GM21737 (cell line): ENCODE measurements around the gene KCNE3.

ENCODE experiments used
- ATAC-seq: cut with Tn5 transposase; IDR thresholded peaks from one replicate; pipeline ENCODE4 v1.9.1; 2021; ENCODE audit warnings: mild to moderate bottlenecking, moderate library complexity; ENCODE audit not compliant: unreplicated experiment

Gene KCNE3

DNA sequence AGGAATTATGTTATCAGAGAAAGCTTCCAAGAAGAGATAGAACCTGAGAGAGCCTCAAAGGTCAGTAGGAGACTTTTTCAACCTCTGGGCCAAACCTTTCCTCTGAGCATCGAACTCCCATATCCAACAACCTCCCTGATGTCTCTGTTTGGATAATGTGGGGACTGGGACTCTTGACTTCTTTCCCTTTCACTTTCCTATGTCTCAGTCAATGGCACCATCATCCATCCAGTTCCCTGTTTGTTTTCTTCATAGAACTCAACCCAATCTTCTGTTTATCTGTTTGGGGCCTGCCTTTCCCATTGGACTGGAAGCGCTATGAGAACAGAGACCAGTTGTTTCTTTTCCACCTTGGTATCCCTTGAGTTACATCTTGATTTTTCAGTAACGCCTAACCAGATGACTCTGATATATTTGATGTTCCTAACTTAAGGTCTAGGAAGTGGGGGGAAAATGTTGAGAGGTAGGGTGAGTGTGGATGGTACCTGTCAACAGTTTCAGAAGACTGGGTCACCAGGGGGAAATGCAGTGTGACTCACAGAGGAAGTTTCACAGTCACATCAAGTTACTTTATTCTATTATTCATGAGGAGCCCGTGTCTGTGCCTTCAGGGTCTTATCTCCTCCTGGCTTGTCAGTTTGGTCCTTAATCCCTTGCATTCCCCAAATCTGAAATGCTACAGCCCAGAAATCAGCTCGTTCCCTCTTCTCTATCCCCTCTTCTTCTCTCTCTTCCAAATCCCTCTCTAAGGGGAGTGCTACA is 4.5 kb upstream of the KCNE3 start:
- no peak for ATAC-seq

DNA sequence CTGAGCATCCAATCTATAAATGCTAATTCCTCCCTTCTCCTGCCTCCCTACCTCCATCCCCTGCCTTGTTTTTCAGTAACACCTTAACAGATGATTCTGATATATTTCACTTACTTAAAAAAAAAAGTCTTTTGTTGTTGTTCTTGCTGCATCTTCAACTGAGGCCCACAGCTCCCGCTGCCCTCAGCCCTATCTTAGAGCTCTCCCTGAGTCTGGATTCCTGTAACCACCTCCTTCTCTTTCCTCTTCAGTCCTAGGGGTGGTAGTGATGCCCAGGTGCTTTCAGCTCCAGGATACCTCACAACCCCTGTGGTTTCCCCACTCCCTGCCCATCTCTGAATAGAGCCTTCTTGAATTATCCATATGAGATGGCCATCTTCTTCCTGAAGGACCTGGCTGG is 3.7 kb upstream of the KCNE3 start:
- no peak for ATAC-seq

DNA sequence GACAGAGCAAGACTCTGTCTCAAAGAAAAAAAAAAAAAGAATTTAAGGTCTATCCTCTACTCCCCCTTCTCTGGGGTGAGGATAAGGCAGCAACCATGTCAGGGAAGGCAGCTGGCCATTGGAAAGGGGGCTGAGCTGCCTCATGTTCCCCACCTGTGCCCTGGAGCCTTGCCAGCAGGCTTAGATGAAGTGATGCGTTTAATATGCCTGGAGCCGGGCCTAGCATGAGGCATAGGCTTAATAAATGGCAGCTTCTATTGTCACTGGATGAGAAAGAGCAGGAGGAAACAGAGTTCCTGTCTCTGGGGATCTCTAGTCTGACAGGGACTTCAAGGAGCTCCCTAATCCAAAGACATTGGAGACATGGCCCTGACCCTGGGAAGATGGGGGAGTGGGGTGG is 3.2 kb upstream of the KCNE3 start:
- no peak for ATAC-seq

DNA sequence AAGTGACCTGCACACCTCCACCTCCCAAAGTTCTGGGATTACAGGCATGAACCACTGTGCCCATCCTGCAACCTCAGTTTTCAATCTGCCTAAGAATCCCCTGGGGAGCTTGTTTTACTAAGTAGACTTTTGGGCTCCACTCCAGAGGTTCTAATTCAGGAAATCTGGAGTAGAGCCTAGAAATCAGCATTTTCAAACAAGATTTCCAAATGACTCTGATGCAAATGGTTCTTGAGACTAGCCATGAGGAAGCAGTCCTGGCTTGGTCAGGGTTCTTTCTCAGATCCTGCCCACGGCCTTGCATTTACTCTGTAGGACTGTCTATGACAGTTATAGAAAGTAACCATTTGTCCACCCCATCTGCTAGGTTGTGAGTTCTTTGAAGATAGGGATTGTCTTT is 1.6 kb upstream of the KCNE3 start:
- no peak for ATAC-seq

DNA sequence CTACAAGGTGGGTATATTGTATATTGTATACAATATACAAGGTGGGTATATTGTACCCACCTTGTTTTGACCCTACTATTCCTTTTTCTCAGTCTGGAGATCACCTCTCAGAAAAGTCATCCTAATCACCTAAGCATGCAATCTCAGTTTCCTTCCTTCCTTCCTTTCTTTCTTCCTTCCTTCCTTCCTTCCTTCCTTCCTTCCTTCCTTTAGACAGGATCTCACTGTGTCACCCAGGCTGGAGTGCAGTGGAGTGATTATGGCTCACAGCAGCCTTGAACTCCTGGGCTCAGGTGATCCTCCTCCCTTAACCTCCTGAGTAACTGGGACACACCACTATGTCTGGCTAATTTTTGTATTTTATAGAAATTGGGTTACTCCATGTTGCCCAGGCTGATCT is 1.2 kb upstream of the KCNE3 start:
- no peak for ATAC-seq

DNA sequence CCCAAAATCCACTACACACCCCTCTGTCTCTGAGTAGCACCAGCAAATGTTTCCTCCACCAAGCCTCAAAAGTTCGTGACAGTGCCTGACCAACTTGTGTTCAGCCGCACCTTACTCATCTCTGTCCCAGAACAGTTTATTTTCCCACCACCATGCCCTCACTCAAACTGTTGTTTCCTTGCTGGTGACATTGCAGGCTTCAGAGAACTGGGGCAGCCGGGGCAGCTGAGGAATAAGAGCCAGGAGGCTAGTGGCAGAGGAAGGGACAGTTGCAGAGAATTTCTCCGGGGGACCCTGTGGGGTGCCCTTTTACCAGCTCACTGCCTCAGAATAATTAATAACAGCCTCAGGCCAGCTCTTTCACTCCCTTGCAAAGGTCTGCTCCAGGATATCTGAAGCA is 709 bp upstream of the KCNE3 start:
- ATAC-seq, result no peak

DNA sequence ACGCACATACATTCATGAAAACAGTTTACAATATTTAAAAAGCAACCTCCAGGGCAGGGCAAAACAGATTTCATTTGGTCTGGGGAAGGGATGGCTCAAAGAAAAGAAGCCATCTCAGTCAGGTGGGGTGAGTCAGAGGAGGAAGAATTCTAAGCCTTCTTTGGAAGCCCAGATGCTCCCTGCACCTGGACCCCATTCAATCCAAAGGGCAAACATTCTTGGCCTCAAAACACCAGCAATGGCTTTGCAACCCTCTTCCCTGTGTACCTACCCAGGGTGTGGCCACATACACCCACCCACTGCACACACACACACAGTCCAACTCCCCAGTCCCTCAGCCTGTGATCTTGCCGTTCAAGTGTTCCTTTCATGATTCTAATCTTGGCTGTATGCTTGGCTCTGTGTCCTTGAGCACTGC is 2.0 kb downstream of the KCNE3 start:
- no peak for ATAC-seq

DNA sequence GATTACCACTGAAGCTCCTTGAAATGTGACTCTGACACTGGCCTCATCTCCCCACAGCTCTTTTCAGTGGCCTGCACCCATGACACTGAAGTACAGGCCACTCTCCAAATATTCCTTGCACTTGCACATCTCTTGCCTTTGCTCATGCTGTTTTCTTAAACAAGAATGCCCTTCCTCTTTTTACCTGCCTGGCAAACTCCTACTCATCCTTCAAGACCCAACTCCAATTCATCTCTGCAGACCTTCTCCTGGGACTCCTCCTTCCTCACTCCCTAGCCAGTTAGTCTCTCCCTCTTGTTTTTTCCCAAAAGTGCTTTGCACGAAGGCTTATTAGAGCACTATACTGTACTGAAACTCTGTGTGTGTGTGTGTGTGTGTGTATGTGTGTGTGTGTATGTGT is 2.6 kb downstream of the KCNE3 start:
- no peak for ATAC-seq

DNA sequence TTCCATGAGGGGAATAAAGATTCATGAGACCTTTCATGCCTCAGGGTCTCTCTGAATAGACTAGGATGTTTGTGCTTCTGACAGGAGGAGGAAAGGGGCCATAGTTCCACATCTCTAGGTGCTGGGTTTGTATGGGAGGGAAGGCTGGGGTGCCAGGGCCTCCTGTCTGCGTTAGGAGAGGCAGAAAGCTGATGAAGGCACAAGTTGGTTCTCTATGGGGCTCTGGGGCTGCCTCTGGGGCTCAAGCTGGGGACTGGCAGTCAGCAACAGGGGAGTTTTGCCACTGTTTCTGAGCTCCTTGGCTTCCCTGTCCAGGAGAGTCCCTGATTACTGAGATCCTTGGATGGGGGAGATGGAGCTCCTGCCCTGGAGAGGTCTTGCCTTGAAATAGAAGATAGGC is 4.1 kb downstream of the KCNE3 start:
- no peak for ATAC-seq

DNA sequence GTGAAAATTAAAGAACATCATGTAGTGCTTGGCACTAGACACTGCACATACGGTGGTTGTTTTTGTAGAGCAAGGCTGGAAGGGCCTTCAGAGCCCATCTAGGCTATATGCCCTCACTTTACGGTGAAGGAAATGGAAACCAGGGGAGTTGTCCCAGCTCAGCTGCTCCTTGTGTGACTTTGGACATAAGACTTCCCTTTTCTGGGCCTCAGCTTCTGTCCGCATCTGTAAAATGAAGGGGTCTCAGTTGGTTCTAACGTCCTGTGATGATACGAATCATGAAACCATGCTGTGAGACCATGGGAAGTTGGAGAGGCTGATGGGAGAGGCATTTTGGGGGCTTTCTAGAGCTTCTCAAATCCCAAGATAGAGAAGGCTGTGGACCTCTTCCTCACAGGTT is 4.7 kb downstream of the KCNE3 start:
- no peak for ATAC-seq

DNA sequence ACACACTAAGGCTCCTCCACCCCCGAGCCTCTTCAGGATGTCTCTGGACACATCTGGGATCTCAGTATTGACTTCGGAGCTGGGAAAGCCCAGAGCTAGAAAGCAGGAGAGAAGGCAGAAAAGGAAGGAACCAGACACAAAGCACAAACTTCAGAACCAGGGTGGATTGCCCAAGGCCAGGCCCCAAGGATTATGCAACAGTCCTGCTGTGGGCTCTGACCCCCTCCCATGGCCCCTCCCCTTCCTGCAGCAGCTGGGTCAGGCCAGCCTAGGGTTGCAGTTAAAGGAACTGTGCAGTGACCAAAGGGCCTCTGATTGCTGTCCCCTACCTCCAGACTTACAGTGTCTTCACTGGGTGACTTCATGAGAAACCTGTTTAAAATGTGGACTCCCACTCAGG is 5.3 kb downstream of the KCNE3 start:
- no peak for ATAC-seq

DNA sequence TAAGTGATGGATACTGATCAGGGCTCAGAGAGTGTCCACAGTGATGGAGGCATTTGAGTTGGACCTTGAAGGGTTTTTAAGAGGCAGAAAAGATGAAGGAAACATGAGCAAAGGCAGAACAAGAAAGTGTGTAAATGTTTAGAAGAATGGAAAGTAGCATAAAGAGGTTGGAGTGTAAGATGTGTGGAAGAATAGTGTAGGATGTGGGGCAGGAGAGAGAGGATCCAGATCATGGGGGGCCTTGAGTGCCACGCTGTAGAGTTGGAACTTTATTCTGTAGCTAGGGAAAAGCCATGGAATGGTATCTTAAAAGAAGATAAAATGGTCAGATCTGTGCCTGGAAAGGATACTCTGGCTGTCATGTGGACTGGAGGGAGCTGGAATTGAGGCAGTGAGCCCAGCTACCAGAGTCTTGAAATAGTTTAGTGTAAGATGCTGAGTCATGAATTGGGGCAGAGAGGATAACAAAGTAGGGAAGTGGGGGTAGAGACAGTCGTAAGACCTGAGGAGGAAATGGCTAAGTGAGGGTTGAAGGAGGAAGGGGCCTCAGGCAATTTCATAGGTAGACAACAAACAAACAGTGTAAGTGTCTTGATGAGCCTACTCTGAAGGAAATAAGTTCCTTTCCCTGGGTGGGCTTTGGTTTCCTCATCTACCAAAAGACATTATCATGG is 6.7 kb downstream of the KCNE3 start:
- no peak for ATAC-seq

DNA sequence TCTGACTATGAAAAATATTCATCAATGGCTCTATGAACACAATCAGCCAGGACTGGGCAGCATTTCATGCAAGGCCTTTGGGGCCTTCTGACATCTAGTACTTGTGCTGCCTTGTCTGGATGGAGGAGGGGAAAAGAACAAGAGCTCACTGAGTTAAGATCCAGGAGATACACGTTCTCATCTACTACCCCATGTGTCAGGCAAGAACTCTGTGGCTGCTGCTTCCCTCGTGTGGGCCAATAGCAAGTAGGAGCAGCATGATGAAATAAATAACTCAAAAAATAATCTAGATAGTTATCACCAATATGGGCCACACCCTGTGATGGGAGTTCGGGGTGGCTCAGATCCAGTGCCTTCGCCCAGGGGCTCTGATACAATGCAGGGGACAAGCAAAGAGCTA is 7.3 kb downstream of the KCNE3 start:
- no peak for ATAC-seq

DNA sequence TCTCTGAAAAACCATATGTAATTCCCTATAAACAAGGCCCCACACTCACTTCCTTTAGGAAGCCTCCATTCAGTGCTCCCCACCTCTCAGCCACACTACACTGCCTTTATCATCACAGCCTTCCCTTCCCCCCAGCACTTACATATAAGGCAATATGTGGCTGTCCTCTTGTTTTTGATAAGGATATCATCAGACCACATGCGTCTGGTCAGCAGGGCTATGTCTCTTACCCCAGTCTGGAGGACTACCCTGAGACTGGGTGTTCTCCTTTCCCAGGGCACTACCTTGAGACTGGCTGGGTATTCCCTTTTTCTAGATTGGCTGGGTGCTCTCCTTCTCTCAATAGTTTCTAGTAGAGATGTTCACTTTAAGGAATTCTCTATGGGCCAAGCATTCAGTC is 7.8 kb downstream of the KCNE3 start:
- no peak for ATAC-seq

DNA sequence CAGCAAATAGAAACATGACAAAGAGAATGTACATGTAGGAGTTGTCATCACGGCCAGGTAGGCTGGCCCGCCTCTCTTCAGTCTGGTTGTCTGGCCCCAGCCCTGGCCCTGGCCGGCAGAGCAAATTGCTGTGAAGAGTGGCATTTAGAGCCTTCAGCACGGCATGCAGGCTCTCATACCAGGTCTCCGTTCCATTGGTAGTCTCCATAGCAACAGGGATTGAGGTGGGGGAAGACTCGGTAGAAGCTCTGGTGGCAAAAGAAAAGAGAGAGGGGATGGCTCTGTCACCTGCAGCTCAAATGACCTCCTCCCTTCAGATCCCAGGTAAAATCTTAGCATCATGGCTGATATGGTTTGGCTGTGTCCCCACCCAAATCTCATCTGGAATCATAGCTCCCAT is 10.0 kb downstream of the KCNE3 start:
- no peak for ATAC-seq

DNA sequence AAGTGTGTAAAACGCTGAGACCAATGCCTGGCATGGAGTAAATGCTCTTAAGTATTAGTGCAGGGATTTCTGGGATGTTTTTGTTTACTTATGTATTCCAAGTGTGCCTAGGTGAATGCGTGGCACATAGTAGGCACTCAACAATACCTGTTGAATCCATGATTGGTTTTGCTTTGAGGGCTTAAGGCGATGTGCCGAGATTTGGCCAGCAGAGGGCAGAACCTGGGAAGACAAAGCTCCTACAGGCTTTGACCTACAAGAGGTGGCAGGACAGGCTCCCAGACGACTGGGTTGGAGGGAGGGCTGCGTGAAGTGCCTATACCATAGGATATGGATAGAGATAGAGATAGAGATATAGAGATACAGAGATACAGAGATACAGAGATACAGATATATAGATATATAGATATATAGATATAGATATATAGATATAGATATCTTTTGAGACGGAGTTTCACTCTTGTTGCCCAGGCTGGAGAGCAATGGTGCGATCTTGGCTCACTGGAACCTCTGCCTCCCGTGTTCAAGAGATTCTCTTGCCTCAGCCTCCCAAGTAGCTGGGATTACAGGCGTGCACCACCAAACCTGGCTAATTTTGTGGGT is 13.9 kb downstream of the KCNE3 start:
- ATAC-seq, result no peak

DNA sequence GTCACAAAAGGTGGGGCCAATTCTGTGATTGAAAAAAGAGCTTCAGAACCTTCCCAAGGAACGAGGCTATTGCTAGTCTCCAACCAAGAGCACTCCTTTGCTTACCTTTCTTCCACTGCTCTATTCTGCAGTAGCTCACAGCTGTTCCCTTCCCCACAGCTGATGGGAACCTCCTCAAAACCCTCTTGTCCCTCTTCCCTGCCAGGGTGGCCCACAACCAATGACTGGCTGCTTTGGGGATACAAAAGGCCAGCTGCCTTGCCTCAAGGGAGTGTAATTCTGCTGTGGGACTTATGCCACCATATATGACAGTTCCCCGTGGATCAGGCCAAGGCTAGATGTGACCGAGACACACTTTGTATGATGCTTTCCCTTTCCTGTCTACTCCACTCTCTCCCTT is 15.0 kb downstream of the KCNE3 start:
- no peak for ATAC-seq

DNA sequence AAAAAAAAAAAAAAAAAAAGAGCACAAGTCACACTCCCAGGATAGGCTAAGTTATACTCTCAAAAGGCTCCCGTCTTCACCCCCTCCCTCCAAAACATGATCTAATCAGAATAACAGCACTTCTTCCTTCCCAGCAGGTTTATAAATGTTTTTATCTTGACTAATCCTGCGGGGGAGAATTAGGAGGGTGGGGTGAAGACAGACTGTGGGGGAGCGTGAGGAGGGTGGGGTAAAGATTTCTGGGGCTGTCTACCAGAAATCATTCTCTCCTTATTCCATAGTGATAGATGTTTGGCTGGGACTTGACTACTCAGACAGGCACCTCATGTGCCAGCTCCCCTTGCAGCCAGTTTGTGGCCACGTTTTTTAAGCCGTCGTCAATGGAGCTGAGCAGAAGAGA is 17.0 kb downstream of the KCNE3 start:
- ATAC-seq, result no peak

DNA sequence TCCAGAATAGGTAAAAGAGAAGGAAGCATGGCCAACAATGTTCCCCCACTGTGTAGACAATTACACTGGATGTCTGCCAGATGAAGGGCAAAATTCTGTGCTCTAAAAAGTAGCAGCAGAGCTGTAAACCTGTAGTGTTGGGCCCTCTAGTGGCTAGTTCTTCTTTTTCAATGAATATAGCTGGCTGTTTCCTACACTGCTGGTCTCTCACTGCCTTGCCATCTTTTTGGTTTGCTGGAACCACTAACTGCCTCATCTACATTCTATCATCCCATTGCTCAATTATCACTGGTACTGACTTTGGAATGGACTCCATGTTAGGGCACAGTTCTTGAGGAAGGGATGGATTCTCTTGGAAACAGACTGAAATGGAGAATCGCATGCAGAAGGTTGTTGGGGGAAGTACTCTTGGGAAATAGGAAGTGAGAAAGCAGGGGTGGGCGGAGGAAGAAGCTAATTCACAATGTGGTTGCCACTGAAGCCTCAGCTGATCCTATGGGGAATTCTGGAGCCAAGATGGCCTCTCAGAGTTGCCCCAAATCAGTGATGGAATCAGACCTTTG is 17.9 kb downstream of the KCNE3 start:
- no peak for ATAC-seq

DNA sequence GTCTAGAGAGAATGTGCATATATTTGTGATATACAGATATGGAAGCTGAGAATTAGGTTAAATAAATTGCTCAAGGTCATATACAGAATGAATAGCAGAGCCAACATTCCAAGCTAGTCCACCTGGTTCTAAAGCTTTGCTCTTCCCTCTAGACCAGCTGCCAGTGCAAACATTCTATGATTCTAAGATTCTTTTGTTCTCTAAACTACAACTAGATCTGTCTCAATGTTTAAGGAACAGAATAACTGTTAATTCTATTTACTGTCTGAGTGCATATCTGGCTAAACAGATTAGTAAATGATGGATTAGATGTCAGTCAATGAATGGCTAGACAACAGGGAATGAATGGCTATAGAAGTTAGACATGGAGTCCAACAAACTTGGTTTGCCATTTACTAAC is 19.6 kb downstream of the KCNE3 start:
- no peak for ATAC-seq

DNA sequence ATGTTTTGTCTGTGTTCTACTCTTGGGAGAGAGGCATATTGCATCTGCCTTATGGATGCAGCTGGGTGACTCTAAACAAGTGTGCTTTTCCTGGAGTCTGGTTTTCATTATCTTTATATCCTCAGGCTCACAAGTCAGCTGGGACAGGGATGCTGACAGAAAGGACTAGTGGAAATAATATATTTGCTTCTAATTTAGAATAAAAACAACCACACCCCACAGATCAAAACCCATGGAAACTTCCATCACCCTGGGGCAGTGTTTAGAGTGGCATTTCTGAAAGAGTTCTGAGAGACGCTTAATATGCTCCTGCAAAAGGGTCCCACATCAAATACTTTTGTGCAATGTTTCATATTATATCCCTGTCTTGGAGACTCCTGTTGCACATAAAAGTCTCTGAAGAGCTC is 20.8 kb downstream of the KCNE3 start:
- ATAC-seq, result no peak

DNA sequence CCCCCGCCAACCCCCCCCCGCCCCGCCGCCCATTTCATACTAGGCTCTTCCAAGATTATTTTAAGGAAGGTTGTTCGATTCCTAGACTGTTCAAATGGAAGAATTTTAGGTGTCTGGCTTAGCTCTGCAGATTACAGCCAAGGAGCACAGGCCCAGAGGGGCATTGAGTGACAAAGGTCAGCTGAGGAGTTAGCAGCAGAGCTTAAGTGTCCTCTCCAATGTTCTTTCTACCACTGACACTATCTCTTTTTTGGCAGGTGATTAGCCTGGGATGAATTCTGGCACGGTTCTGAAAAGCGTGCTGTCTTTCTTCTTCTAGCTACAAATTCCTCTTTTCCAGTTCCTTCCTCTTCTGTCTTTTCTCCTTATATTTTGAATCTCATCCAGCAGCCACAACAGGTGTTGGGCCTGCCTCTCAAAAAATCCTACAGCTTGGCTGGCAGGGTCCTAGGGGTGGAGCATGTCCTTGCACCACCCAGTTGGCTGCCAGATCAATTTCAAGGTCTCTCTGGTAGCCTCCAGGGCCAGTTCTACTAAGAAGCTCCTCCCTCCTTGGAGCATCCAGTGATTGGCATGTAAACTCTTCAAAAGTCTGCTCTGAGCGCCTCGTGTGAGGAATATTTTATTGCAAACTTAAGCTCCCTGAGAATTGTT is 23.0 kb downstream of the KCNE3 start:
- ATAC-seq, result no peak
